Keratinocyte (primary cell): ENCODE measurements around the gene MDN1. TPM values are rescaled to one million over a fixed set of nuclear protein-coding genes. Genes with fewer than 3 reads are reported as not detected.
"Not testable (repeated sequence)": the region's sequence is repeated elsewhere in the genome, so short reads cannot be mapped to it uniquely, and the experiment has no call there.

ENCODE experiments used
- DNase-seq: peaks from one replicate; pipeline ENCODE4 v3.0.0-alpha.2; 2011; ENCODE audit warnings: low read depth, missing footprints, low spot score
- FAIRE-seq: peaks from 2 replicates; lab custom pipeline; 2011; peaks lifted over from hg19 to GRCh38; lab: Jason Lieb, UNC
- H2AFZ ChIP-seq: 2 replicates; pipeline ENCODE4 v1.6.0; 2012; ENCODE audit warnings: low read length, control low read depth, inconsistent platforms; ENCODE audit not compliant: control insufficient read depth
- H3K27ac ChIP-seq: 2 replicates; pipeline ENCODE4 v1.5.1; 2011; ENCODE audit warnings: low read length; ENCODE audit not compliant: control insufficient read depth, insufficient read depth
- H3K27me3 ChIP-seq: 3 replicates; pipeline ENCODE4 v1.6.0; 2011; ENCODE audit warnings: low read length; ENCODE audit not compliant: control insufficient read depth, insufficient read depth; ENCODE audit errors: extremely low read depth
- H3K36me3 ChIP-seq, 2 experiments: 2 replicates in 1 of 2; 3 replicates in 1 of 2; pipeline ENCODE4 v1.5.1; 2011; ENCODE audit warnings: low read length in 2 of 2, mild to moderate bottlenecking in 1 of 2; ENCODE audit not compliant: control insufficient read depth in 2 of 2, insufficient read depth in 2 of 2; ENCODE audit errors: extremely low read depth in 1 of 2
- H3K4me1 ChIP-seq: 3 replicates; pipeline ENCODE4 v1.5.1; 2011; ENCODE audit warnings: low read length; ENCODE audit not compliant: control insufficient read depth, insufficient read depth; ENCODE audit errors: extremely low read depth
- H3K4me2 ChIP-seq: 3 replicates; pipeline ENCODE4 v1.6.0; 2011; ENCODE audit warnings: low read depth, low read length; ENCODE audit not compliant: control insufficient read depth, insufficient read depth; ENCODE audit errors: extremely low read depth
- H3K4me3 ChIP-seq, 3 experiments: fragments of 200-600 bp in 1 of 3; sonication (generic) in 1 of 3; 2 replicates in 2 of 3; 3 replicates in 1 of 3; pipeline ENCODE4 v1.5.1; 2011 to 2016; ENCODE audit warnings: low read length in 3 of 3, mild to moderate bottlenecking in 3 of 3, control low read depth in 2 of 3, inconsistent platforms in 1 of 3, low read depth in 1 of 3, mixed read lengths in 1 of 3, mixed run types in 1 of 3, moderate library complexity in 1 of 3; ENCODE audit not compliant: control insufficient read depth in 2 of 3, insufficient read depth in 2 of 3; ENCODE audit errors: extremely low read depth in 1 of 3
- H3K79me2 ChIP-seq: 2 replicates; pipeline ENCODE4 v1.6.0; 2012; ENCODE audit warnings: low read length; ENCODE audit not compliant: control insufficient read depth, insufficient read depth
- H3K9ac ChIP-seq: 3 replicates; pipeline ENCODE4 v1.6.0; 2011; ENCODE audit warnings: low read length; ENCODE audit not compliant: control insufficient read depth, insufficient read depth; ENCODE audit errors: extremely low read depth
- H3K9me1 ChIP-seq: 3 replicates; pipeline ENCODE4 v1.6.0; 2011; ENCODE audit warnings: low read length; ENCODE audit not compliant: control insufficient read depth, insufficient read depth; ENCODE audit errors: extremely low read depth
- H3K9me3 ChIP-seq: 2 replicates; pipeline ENCODE4 v1.5.1; 2012; ENCODE audit warnings: low read depth, low read length; ENCODE audit not compliant: control insufficient read depth
- H4K20me1 ChIP-seq: 3 replicates; pipeline ENCODE4 v1.6.0; 2011; ENCODE audit warnings: low read length; ENCODE audit not compliant: control insufficient read depth, insufficient read depth; ENCODE audit errors: extremely low read depth
- EZH2 ChIP-seq: IDR thresholded peaks from one replicate; pipeline ENCODE4 v1.6.1; 2012; ENCODE audit warnings: inconsistent platforms, mild to moderate bottlenecking, low read length, moderate library complexity
- dilution Hi-C: fragments of 300-500 bp; cut with MboI; formaldehyde crosslinking; loops from one replicate; pipeline ENCODE4 v1.7.0; 2020; ENCODE audit warnings: low sequenced_read_pairs; ENCODE audit not compliant: extremely low pct_ligation_motif_present
- polyA plus RNA-seq, 5 experiments: library from polyadenylated mRNA; depleted of rRNA in 3 of 5; stranded (reverse) in 3 of 5; stranded (forward) in 1 of 5; unstranded in 1 of 5; fragments of >200 nt; gene quantifications; 1 replicate in 1 of 5; 2 replicates in 3 of 5; 3 replicates in 1 of 5; pipeline versions ENCODE4 v1.2.1 to v1.2.3, GENCODE V29; 2011 to 2012; ENCODE audit warnings: missing spikeins in 2 of 5, low read depth in 1 of 5, low replicate concordance in 1 of 5
- TF ChIP-seq, protein P1 (sequence below), 3 experiments: IDR thresholded peaks in 1 of 3; conservative IDR thresholded peaks in 1 of 3; optimal IDR thresholded peaks in 1 of 3; 2 replicates in 2 of 3; 3 replicates in 1 of 3; pipeline versions ENCODE3 to v1.5.1; 2011; ENCODE audit warnings: low read length in 3 of 3, mild to moderate bottlenecking in 3 of 3, moderate library complexity in 2 of 3, control low read depth in 1 of 3, inconsistent platforms in 1 of 3; ENCODE audit not compliant: insufficient read depth in 2 of 3; ENCODE audit errors: extremely low read depth in 1 of 3

Gene MDN1
- polyA plus RNA-seq, 1 donor (not counting 4 experiments of a cell fraction or from before 2014, with no cell fraction given): 16.0 TPM

DNA sequence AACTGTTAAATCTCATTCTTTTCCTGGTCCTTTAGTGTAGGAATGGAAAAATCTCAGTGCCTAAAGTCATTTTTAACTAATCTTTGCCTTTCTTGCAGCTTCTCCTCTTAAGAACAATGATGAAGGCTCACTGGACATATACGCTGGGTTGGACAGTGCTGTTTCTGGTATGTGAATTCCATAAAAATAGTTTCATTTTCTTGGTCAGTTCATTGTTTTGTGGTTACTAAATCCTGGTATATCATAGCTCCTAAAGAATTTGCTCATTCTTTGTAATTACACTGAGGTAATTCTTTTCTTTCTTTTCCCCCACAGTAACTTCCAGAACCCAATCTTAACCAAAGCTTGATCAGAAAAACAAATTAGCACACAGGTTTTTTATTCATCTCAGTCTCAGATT is 33.5 kb upstream of the MDN1 start:
- H3K27me3 ChIP-seq: no peaks in the 10 kb centered on the region

GRCh38 chr6:89847513-89847912 is 27.9 kb upstream of the MDN1 start:
- FAIRE-seq, H4K20me1 ChIP-seq, H2AFZ ChIP-seq, H3K27ac ChIP-seq, H3K27me3 ChIP-seq, H3K9me1 ChIP-seq, dilution Hi-C loops, H3K4me3 ChIP-seq, H3K9ac ChIP-seq, H3K9me3 ChIP-seq, H3K4me1 ChIP-seq, DNase-seq, H3K36me3 ChIP-seq, H3K4me2 ChIP-seq: not testable (repeated sequence)
- peaks cover 23% of the 10 kb centered on the region for H3K79me2 ChIP-seq

More for the DNA sequence above, 33.5 kb upstream of the MDN1 start:
- H2AFZ ChIP-seq: no peak overlapping the region
- TF ChIP-seq EZH2: no peak
- TF ChIP-seq, protein P1, sequence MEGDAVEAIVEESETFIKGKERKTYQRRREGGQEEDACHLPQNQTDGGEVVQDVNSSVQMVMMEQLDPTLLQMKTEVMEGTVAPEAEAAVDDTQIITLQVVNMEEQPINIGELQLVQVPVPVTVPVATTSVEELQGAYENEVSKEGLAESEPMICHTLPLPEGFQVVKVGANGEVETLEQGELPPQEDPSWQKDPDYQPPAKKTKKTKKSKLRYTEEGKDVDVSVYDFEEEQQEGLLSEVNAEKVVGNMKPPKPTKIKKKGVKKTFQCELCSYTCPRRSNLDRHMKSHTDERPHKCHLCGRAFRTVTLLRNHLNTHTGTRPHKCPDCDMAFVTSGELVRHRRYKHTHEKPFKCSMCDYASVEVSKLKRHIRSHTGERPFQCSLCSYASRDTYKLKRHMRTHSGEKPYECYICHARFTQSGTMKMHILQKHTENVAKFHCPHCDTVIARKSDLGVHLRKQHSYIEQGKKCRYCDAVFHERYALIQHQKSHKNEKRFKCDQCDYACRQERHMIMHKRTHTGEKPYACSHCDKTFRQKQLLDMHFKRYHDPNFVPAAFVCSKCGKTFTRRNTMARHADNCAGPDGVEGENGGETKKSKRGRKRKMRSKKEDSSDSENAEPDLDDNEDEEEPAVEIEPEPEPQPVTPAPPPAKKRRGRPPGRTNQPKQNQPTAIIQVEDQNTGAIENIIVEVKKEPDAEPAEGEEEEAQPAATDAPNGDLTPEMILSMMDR (optimal IDR thresholded peaks at IDR 0.05 in 1 of 3, IDR thresholded peaks at IDR 0.05 in 1 of 3, conservative IDR thresholded peaks at IDR 0.05 in 1 of 3; ENCODE audit: extremely low read depth in 1 of 3, insufficient read depth in 2 of 3, low read length in 3 of 3): no peak
- no peak overlapping the region for H3K27ac ChIP-seq
- FAIRE-seq: no peak
- H3K9me3 ChIP-seq: no peaks in the 10 kb centered on the region
- H3K9ac ChIP-seq: no peak overlapping the region
- H4K20me1 ChIP-seq: no peaks in the 10 kb centered on the region
- no peak overlapping the region for H3K4me3 ChIP-seq
- DNase-seq: no peak
- dilution Hi-C loops: no loop called here
- H3K36me3 ChIP-seq: peaks cover 0 to 6% of the 10 kb centered on the region in 2 experiments
- no peaks in the 10 kb centered on the region for H3K9me1 ChIP-seq
- H3K79me2 ChIP-seq: peaks cover 5% of the 10 kb centered on the region
- H3K4me2 ChIP-seq: no peak overlapping the region
- H3K4me1 ChIP-seq: no peaks in the 10 kb centered on the region

- DNase-seq: no peak
- Histone ChIP-seq H3K4me3 (no peak overlapping the region), H4K20me1 (no peaks in the 10 kb centered on the region), H3K9ac (no peak overlapping the region), H3K9me3 (no peaks in the 10 kb centered on the region), H3K27me3 (no peaks in the 10 kb centered on the region), H3K36me3 (peaks cover 0 to 3% of the 10 kb centered on the region in 2 experiments), H3K4me1 (peaks cover 4% of the 10 kb centered on the region), H3K9me1 (no peaks in the 10 kb centered on the region), H3K79me2 (peaks cover 33% of the 10 kb centered on the region), H3K27ac (no peak overlapping the region), H2AFZ (no peak overlapping the region), H3K4me2 (no peak overlapping the region)
- dilution Hi-C loops: no loop called here
- TF ChIP-seq EZH2: no peak
- no peak for FAIRE-seq
These were observed 23.5 kb upstream of the MDN1 start for GRCh38 chr6:89843070-89843469.
